H9 (cell line): ENCODE measurements around the gene MAL. TPM values are rescaled to one million over a fixed set of nuclear protein-coding genes. Genes with fewer than 3 reads are reported as not detected.

ENCODE experiments used
- DNase-seq: peaks from one replicate; pipeline ENCODE4 v3.0.0-alpha.2; 2017
- H2AFZ ChIP-seq: one replicate; pipeline ENCODE4 v1.6.1; 2013; ENCODE audit warnings: mild to moderate bottlenecking, low read length, control low read depth, moderate library complexity
- H2AK5ac ChIP-seq: 2 replicates; pipeline ENCODE4 v1.6.1; 2013; ENCODE audit warnings: low read length, control low read depth, mixed read lengths; ENCODE audit not compliant: insufficient read length
- H2BK120ac ChIP-seq: one replicate; pipeline ENCODE4 v1.6.1; 2013; ENCODE audit warnings: low read depth, mild to moderate bottlenecking, low read length, control low read depth, inconsistent platforms; ENCODE audit not compliant: poor library complexity, severe bottlenecking
- H2BK12ac ChIP-seq: 2 replicates; pipeline ENCODE4 v1.6.1; 2013; ENCODE audit warnings: low read length, control low read depth, mixed read lengths, low read depth; ENCODE audit not compliant: insufficient read length
- H2BK15ac ChIP-seq: 2 replicates; pipeline ENCODE4 v1.6.1; 2013; ENCODE audit warnings: low read depth, low read length, control low read depth
- H2BK20ac ChIP-seq: one replicate; pipeline ENCODE4 v1.6.1; 2013; ENCODE audit warnings: low read depth, mild to moderate bottlenecking, low read length, control low read depth, inconsistent platforms; ENCODE audit not compliant: poor library complexity, severe bottlenecking
- H2BK5ac ChIP-seq: 2 replicates; pipeline ENCODE4 v1.6.1; 2013; ENCODE audit warnings: low read length, control low read depth, mixed read lengths; ENCODE audit not compliant: insufficient read length
- H3K14ac ChIP-seq: 2 replicates; pipeline ENCODE4 v1.6.1; 2013; ENCODE audit warnings: low read length, control low read depth; ENCODE audit not compliant: insufficient read depth
- H3K18ac ChIP-seq: 2 replicates; pipeline ENCODE4 v1.6.1; 2013; ENCODE audit warnings: low read depth, mild to moderate bottlenecking, mixed read lengths, low read length, control low read depth; ENCODE audit not compliant: insufficient read length
- H3K23ac ChIP-seq: 2 replicates; pipeline ENCODE4 v1.6.1; 2013; ENCODE audit warnings: low read length, control low read depth, mixed read lengths, low read depth; ENCODE audit not compliant: insufficient read length
- H3K23me2 ChIP-seq: 2 replicates; pipeline ENCODE4 v1.6.1; 2013; ENCODE audit warnings: low read depth, mild to moderate bottlenecking, mixed read lengths, low read length, control low read depth; ENCODE audit not compliant: insufficient read length, poor library complexity, severe bottlenecking
- H3K27ac ChIP-seq: 2 replicates; pipeline ENCODE4 v1.5.1; 2013; ENCODE audit warnings: low read length, control low read depth, mixed read lengths, low read depth; ENCODE audit not compliant: insufficient read length
- H3K27me3 ChIP-seq: 2 replicates; pipeline ENCODE4 v1.6.1; 2013; ENCODE audit warnings: low read length, control low read depth, inconsistent platforms; ENCODE audit not compliant: insufficient read depth
- H3K4ac ChIP-seq: 2 replicates; pipeline ENCODE4 v1.6.1; 2013; ENCODE audit warnings: low read depth, mild to moderate bottlenecking, control low read depth, inconsistent platforms, low read length, moderate library complexity
- H3K4me1 ChIP-seq: 2 replicates; pipeline ENCODE4 v1.6.1; 2013; ENCODE audit warnings: low read length, control low read depth, inconsistent platforms; ENCODE audit not compliant: insufficient read depth
- H3K4me2 ChIP-seq: 2 replicates; pipeline ENCODE4 v1.6.1; 2013; ENCODE audit warnings: low read length, control low read depth, mixed read lengths; ENCODE audit not compliant: insufficient read length, insufficient read depth
- H3K56ac ChIP-seq: 2 replicates; pipeline ENCODE4 v1.6.1; 2013; ENCODE audit warnings: low read depth, mild to moderate bottlenecking, mixed read lengths, low read length, control low read depth; ENCODE audit not compliant: insufficient read length
- H3K79me1 ChIP-seq: 2 replicates; pipeline ENCODE4 v1.6.1; 2013; ENCODE audit warnings: low read depth, mild to moderate bottlenecking, moderate library complexity, low read length, control low read depth, inconsistent platforms; ENCODE audit not compliant: insufficient read depth, poor library complexity, severe bottlenecking
- H3K79me2 ChIP-seq: 2 replicates; pipeline ENCODE4 v1.6.1; 2013; ENCODE audit warnings: low read length, control low read depth, inconsistent platforms; ENCODE audit not compliant: insufficient read depth
- H3K9ac ChIP-seq: 2 replicates; pipeline ENCODE4 v1.6.1; 2013; ENCODE audit warnings: low read length, control low read depth, mixed read lengths; ENCODE audit not compliant: insufficient read length; ENCODE audit errors: extremely low read depth
- H3K9me3 ChIP-seq: one replicate; pipeline ENCODE4 v1.6.1; 2013; ENCODE audit warnings: low read depth, low read length, inconsistent platforms; ENCODE audit not compliant: control insufficient read depth
- H3T11ph ChIP-seq: one replicate; pipeline ENCODE4 v1.6.1; 2013; ENCODE audit warnings: mild to moderate bottlenecking, low read length, control low read depth, inconsistent platforms
- H4K20me1 ChIP-seq: one replicate; pipeline ENCODE4 v1.6.1; 2013; ENCODE audit not compliant: control insufficient read depth, insufficient read length, insufficient read depth
- H4K5ac ChIP-seq: 2 replicates; pipeline ENCODE4 v1.6.1; 2013; ENCODE audit warnings: low read depth, mild to moderate bottlenecking, mixed read lengths, low read length, control low read depth; ENCODE audit not compliant: insufficient read length
- H4K8ac ChIP-seq: replicated peaks from 2 replicates; pipeline ENCODE4 v1.6.1; 2013; ENCODE audit warnings: low read length, control low read depth, mixed read lengths, low read depth; ENCODE audit not compliant: insufficient read length
- H4K91ac ChIP-seq: 2 replicates; pipeline ENCODE4 v1.6.1; 2013; ENCODE audit warnings: low read depth, mild to moderate bottlenecking, moderate library complexity, mixed read lengths, low read length, control low read depth; ENCODE audit not compliant: insufficient read length
- H3K27ac Mint-ChIP-seq, 3 experiments: 2 replicates in 2 of 3; 3 replicates in 1 of 3; pipeline ENCODE4 v1.8.0; 2020 to 2021; ENCODE audit warnings: mixed read lengths in 3 of 3, mild to moderate bottlenecking in 1 of 3, moderate library complexity in 1 of 3
- H3K27me3 Mint-ChIP-seq: 2 replicates; pipeline ENCODE4 v1.8.0; 2021; ENCODE audit warnings: low read depth, mild to moderate bottlenecking, moderate library complexity, mixed read lengths
- H3K36me3 Mint-ChIP-seq, 3 experiments: 2 replicates in 2 of 3; 3 replicates in 1 of 3; pipeline ENCODE4 v1.8.0; 2020 to 2021; ENCODE audit warnings: low read depth in 3 of 3, mixed read lengths in 3 of 3; ENCODE audit not compliant: insufficient read depth in 1 of 3
- H3K4me1 Mint-ChIP-seq, 2 experiments: 2 replicates each; pipeline ENCODE4 v1.8.0; 2020; ENCODE audit warnings: mixed read lengths in 2 of 2
- H3K4me3 Mint-ChIP-seq, 2 experiments: 2 replicates in 1 of 2; 3 replicates in 1 of 2; pipeline ENCODE4 v1.8.0; 2020 to 2021; ENCODE audit warnings: mild to moderate bottlenecking in 2 of 2, mixed read lengths in 2 of 2, moderate library complexity in 1 of 2
- H3K9me3 Mint-ChIP-seq, 2 experiments: 2 replicates in 1 of 2; 3 replicates in 1 of 2; pipeline ENCODE4 v1.8.0; 2020; ENCODE audit warnings: mild to moderate bottlenecking in 2 of 2, mixed read lengths in 2 of 2, moderate library complexity in 1 of 2
- CTCF ChIP-seq: fragments of 200-600 bp; sonication (generic); conservative IDR thresholded peaks from 3 replicates; pipeline ENCODE4 v1.8.0; 2021; ENCODE audit warnings: antibody characterized with exemption, mild to moderate bottlenecking
- WGBS: extraction: QIAGEN DNeasy Blood & Tissue Kit; methylation state at CpG from one replicate; pipeline ENCODE4 v1.1.7; 2013; ENCODE audit warnings: missing lambda C conversion rate, low lambda C conversion rate, mixed read lengths; ENCODE audit not compliant: insufficient read length; ENCODE audit errors: extremely low coverage; 5-methylcytosine and 5-hydroxymethylcytosine counted together
- total RNA-seq: library from RNA; stranded (reverse); gene quantifications from 2 replicates; pipeline ENCODE4 v1.2.1, GENCODE V29; 2021

The MAL gene
- total RNA-seq, 1 experiment from 2014 or later = not detected

- H4K20me1 ChIP-seq = no peaks in the 10 kb centered on the region
- 0 out of 2 replicates have a peak overlapping the region, but pooled peaks have one; percentile 16 for H3K14ac ChIP-seq
- H3K9me3 ChIP-seq = no peaks in the 10 kb centered on the region
- H3K4me1 ChIP-seq = no peaks in the 10 kb centered on the region
- H3K9ac ChIP-seq = no peak overlapping the region
- H4K5ac ChIP-seq = no peak overlapping the region
- H3K9me3 Mint-ChIP-seq = no peaks in the 10 kb centered on the region; a peak in 1 of 5 replicates
- H3K4ac ChIP-seq = no peak overlapping the region
- no peaks in the 10 kb centered on the region for H3K23me2 ChIP-seq
- H3K56ac ChIP-seq = no peak overlapping the region
- no peak overlapping the region for H3K18ac ChIP-seq
- no peak overlapping the region for H3K4me2 ChIP-seq
- no peak overlapping the region for H2BK20ac ChIP-seq
- H3K79me1 ChIP-seq = no peaks in the 10 kb centered on the region
- H2BK120ac ChIP-seq = no peak overlapping the region
- H2AK5ac ChIP-seq = no peak overlapping the region
- no peak overlapping the region for H3K4me3 Mint-ChIP-seq
- H2BK15ac ChIP-seq = no peak overlapping the region
- WGBS = no CpG with 5 or more reads among the region's 5 CpGs
- H3K27me3 Mint-ChIP-seq = peaks cover 44% of the 10 kb centered on the region
- no peak overlapping the region for H2BK5ac ChIP-seq
- no peak overlapping the region for H2AFZ ChIP-seq
- no peak overlapping the region for H2BK12ac ChIP-seq
- no peaks in the 10 kb centered on the region for H3K27me3 ChIP-seq
- no peak overlapping the region for H3K27ac ChIP-seq
- peaks cover 7 to 22% of the 10 kb centered on the region in 2 experiments for H3K4me1 Mint-ChIP-seq
- no peaks in the 10 kb centered on the region for H3K36me3 Mint-ChIP-seq
- no peak overlapping the region for H3T11ph ChIP-seq
- no peak overlapping the region for H3K23ac ChIP-seq
- H3K27ac Mint-ChIP-seq = no peak overlapping the region
- no peak overlapping the region for H4K8ac ChIP-seq
- no peak for DNase-seq
- no peak overlapping the region for H4K91ac ChIP-seq
- no peaks in the 10 kb centered on the region for H3K79me2 ChIP-seq
- no peak for TF ChIP-seq CTCF
Observed at GRCh38 chr2:95044601-95045000, 19.1 kb downstream of the MAL start.
